ENCODE data around the gene TRIOBP. TPM values are rescaled to one million over a fixed set of nuclear protein-coding genes. Genes with fewer than 3 reads are reported as not detected.

The TRIOBP gene
- polyA plus RNA-seq, 1 donor (not counting 4 experiments of a cell fraction or from before 2014, with no cell fraction given) = 22.2 TPM

- no peak overlapping the region for H3K4me3 ChIP-seq (ENCODE audit: control insufficient read depth in 2 of 3, extremely low read depth in 1 of 3, insufficient read depth in 2 of 3, low read depth in 1 of 3, low read length in 3 of 3)
- DNase-seq (ENCODE audit: low read depth, low spot score) (no peak), FAIRE-seq (no peak)
- no peaks in the 10 kb centered on the region for H3K79me2 ChIP-seq (ENCODE audit: control insufficient read depth, insufficient read depth, low read length)
- no peak overlapping the region for H3K27ac ChIP-seq (ENCODE audit: control insufficient read depth, insufficient read depth, low read length)
- no peaks in the 10 kb centered on the region for H3K9me3 ChIP-seq (ENCODE audit: control insufficient read depth, low read depth, low read length)
- H2AFZ ChIP-seq (ENCODE audit: control insufficient read depth, low read length) = no peak overlapping the region
- no peaks in the 10 kb centered on the region for H3K27me3 ChIP-seq (ENCODE audit: control insufficient read depth, extremely low read depth, insufficient read depth, low read length)
- H3K9me1 ChIP-seq (ENCODE audit: control insufficient read depth, extremely low read depth, insufficient read depth, low read length) = no peaks in the 10 kb centered on the region
- H3K9ac ChIP-seq (ENCODE audit: control insufficient read depth, extremely low read depth, insufficient read depth, low read length) = no peak overlapping the region
- H3K4me2 ChIP-seq (ENCODE audit: control insufficient read depth, extremely low read depth, insufficient read depth, low read depth, low read length) = no peak overlapping the region
- dilution Hi-C loops (cut with MboI; ENCODE audit: extremely low pct_ligation_motif_present, low sequenced_read_pairs) = no loop called here
- TF ChIP-seq EZH2 (IDR thresholded peaks at IDR 0.05; ENCODE audit: low read length) = no peak
- no peak for TF ChIP-seq CTCF (optimal IDR thresholded peaks at IDR 0.05 in 1 of 3, IDR thresholded peaks at IDR 0.05 in 1 of 3, conservative IDR thresholded peaks at IDR 0.05 in 1 of 3; ENCODE audit: extremely low read depth in 1 of 3, insufficient read depth in 2 of 3, low read length in 3 of 3)
- H3K4me1 ChIP-seq (ENCODE audit: control insufficient read depth, extremely low read depth, insufficient read depth, low read length) = peaks cover 8% of the 10 kb centered on the region
- no peaks in the 10 kb centered on the region for H4K20me1 ChIP-seq (ENCODE audit: control insufficient read depth, extremely low read depth, insufficient read depth, low read length)
- peaks cover 18 to 45% of the 10 kb centered on the region in 2 experiments for H3K36me3 ChIP-seq (ENCODE audit: control insufficient read depth in 2 of 2, extremely low read depth in 1 of 2, insufficient read depth in 2 of 2, low read length in 2 of 2)
Measured at GRCh38 chr22:37771081-37771480, 74.2 kb downstream of the TRIOBP start.

- H2AFZ ChIP-seq (ENCODE audit: control insufficient read depth, low read length) = no peak overlapping the region
- H3K4me1 ChIP-seq (ENCODE audit: control insufficient read depth, extremely low read depth, insufficient read depth, low read length) = peaks cover 14% of the 10 kb centered on the region
- no peak for TF ChIP-seq EZH2 (IDR thresholded peaks at IDR 0.05; ENCODE audit: low read length)
- TF ChIP-seq CTCF (optimal IDR thresholded peaks at IDR 0.05 in 1 of 3, IDR thresholded peaks at IDR 0.05 in 1 of 3, conservative IDR thresholded peaks at IDR 0.05 in 1 of 3; ENCODE audit: extremely low read depth in 1 of 3, insufficient read depth in 2 of 3, low read length in 3 of 3) = no peak
- H3K79me2 ChIP-seq (ENCODE audit: control insufficient read depth, insufficient read depth, low read length) = no peaks in the 10 kb centered on the region
- H3K9me3 ChIP-seq (ENCODE audit: control insufficient read depth, low read depth, low read length) = no peaks in the 10 kb centered on the region
- peaks cover 15 to 42% of the 10 kb centered on the region in 2 experiments for H3K36me3 ChIP-seq (ENCODE audit: control insufficient read depth in 2 of 2, extremely low read depth in 1 of 2, insufficient read depth in 2 of 2, low read length in 2 of 2)
- H3K9ac ChIP-seq (ENCODE audit: control insufficient read depth, extremely low read depth, insufficient read depth, low read length) = no peak overlapping the region
- H3K4me2 ChIP-seq (ENCODE audit: control insufficient read depth, extremely low read depth, insufficient read depth, low read depth, low read length) = no peak overlapping the region
- dilution Hi-C loops (cut with MboI; ENCODE audit: extremely low pct_ligation_motif_present, low sequenced_read_pairs) = no loop called here
- H3K27ac ChIP-seq (ENCODE audit: control insufficient read depth, insufficient read depth, low read length) = no peak overlapping the region
- DNase-seq (ENCODE audit: low read depth, low spot score) (no peak), FAIRE-seq (no peak)
- H4K20me1 ChIP-seq (ENCODE audit: control insufficient read depth, extremely low read depth, insufficient read depth, low read length) = no peaks in the 10 kb centered on the region
- no peaks in the 10 kb centered on the region for H3K9me1 ChIP-seq (ENCODE audit: control insufficient read depth, extremely low read depth, insufficient read depth, low read length)
- H3K4me3 ChIP-seq (ENCODE audit: control insufficient read depth in 2 of 3, extremely low read depth in 1 of 3, insufficient read depth in 2 of 3, low read depth in 1 of 3, low read length in 3 of 3) = no peak overlapping the region
- no peaks in the 10 kb centered on the region for H3K27me3 ChIP-seq (ENCODE audit: control insufficient read depth, extremely low read depth, insufficient read depth, low read length)
Measured at GRCh38 chr22:37771702-37772427, 75.0 kb downstream of the TRIOBP start.
